ENCODE data around the gene AXL.
A peak's percentile ranks its signal among the peaks of the same experiment; 100 is the strongest.

Gene AXL

DNA sequence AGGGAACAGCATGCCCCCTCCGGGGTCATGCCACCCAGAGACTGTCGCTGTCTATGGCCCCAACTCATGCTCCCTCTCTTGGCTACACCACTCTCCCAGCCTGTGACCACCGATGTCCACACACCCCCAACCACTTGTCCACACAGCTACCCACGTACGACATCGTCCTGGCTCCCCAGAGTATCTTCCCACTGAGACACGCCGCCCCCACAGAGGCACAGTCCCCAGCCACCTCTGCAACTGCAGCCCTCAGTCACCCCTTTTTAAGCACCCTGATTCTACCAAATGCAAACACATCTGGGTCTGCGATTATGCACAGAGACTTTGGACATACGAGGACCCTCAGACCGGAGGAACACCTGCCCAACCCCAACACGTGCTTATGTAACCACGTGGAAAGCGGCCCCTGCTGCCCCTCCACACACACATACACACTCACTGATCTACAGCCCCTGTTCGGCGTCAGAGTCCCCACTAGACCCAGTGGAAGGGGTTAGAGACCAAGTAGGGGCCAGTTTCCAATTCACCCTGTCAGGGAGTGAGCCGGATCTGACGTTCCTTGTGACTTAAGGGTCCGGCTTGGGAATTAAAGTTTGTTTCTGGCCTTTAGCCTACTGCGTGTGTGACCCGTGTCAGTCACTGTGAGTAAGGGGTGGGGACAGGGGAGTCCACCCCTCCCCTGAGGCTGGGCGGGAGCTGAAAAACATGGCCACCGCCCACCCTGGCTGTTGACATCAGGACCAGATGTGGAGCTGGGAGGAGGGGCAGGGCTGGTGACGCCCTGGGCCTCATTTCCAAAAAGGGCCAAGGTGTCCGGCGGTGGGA, 11.9 kb upstream of the AXL start:
- no peaks in the 10 kb centered on the region for H3K27me3 ChIP-seq (ENCODE audit: control insufficient read depth, insufficient read depth, low read length)
- H3K4me1 ChIP-seq (ENCODE audit: control insufficient read depth, insufficient read depth, low read length): no peaks in the 10 kb centered on the region; the same call in 1 of the 2 replicates
- no peak overlapping the region for H3K4me3 ChIP-seq (ENCODE audit: low read length)
- peaks cover 39% of the 10 kb centered on the region for H3K36me3 ChIP-seq (ENCODE audit: control insufficient read depth, insufficient read depth, low read length)
- H3K9me3 ChIP-seq (ENCODE audit: control insufficient read depth, insufficient read depth, low read length): no peaks in the 10 kb centered on the region
- H3K27ac ChIP-seq (ENCODE audit: low read length): no peak overlapping the region
- DNase-seq (ENCODE audit: low read depth, low spot score): no peak
- WGBS (ENCODE audit: insufficient coverage, insufficient read length): no CpG with 5 or more reads among the region's 26 CpGs

DNA sequence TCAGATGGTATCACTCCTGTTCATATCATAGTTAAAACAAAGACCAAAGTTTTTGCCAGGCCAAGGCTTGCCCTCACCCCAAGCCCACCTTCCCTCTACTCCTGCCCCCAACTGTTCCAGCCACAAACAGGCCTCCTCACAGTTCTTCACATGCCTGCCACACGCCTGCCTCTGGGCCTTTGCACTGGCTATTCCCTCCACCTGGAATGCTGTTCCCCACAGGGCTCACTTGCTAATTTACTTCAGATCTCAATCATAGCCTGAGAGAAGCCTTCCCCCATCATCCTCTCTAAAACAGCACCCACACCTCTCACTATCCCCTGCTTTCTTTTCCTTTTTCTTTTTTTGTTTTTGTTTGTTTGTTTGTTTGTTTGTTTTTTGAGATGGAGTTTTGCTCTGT, 4.9 kb upstream of the AXL start:
- Histone ChIP-seq H3K27ac (ENCODE audit: low read length) (no peak overlapping the region), H3K27me3 (ENCODE audit: control insufficient read depth, insufficient read depth, low read length) (no peaks in the 10 kb centered on the region; the same call in 1 of the 2 replicates), H3K36me3 (ENCODE audit: control insufficient read depth, insufficient read depth, low read length) (no peaks in the 10 kb centered on the region), H3K4me3 (ENCODE audit: low read length) (no peak overlapping the region), H3K9me3 (ENCODE audit: control insufficient read depth, insufficient read depth, low read length) (no peaks in the 10 kb centered on the region), H3K4me1 (ENCODE audit: control insufficient read depth, insufficient read depth, low read length) (peaks cover 1% of the 10 kb centered on the region)
- no peak for DNase-seq (ENCODE audit: low read depth, low spot score)
- WGBS (ENCODE audit: insufficient coverage, insufficient read length): no CpG with 5 or more reads among the region's 1 CpG

DNA sequence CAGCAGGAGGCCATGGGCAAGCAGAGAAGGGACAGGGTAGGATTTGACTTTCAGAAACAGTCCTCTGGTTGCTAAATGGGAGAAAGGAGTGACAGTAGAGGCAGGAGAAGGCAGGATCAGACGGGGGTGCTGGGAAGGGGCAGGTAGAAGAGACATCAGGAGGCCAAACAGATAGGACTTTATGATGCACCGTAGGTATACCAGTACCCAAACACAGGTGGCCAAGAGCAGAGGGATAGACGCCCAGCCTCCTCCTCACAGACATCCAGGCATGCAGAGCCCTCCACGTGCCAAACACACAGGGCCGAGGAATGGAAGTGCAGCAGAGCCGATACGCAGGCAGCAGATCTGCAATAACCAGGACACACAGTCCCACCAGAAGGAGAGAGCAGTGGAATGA, 1.3 kb upstream of the AXL start:
- no peak overlapping the region for H3K4me3 ChIP-seq (ENCODE audit: low read length)
- H3K27ac ChIP-seq (ENCODE audit: low read length): no peak overlapping the region
- H3K36me3 ChIP-seq (ENCODE audit: control insufficient read depth, insufficient read depth, low read length): no peaks in the 10 kb centered on the region; the same call in 1 of the 2 replicates
- no CpG with 5 or more reads among the region's 7 CpGs for WGBS (ENCODE audit: insufficient coverage, insufficient read length)
- no peaks in the 10 kb centered on the region; the same call in 1 of the 2 replicates for H3K27me3 ChIP-seq (ENCODE audit: control insufficient read depth, insufficient read depth, low read length)
- peaks cover 6% of the 10 kb centered on the region for H3K4me1 ChIP-seq (ENCODE audit: control insufficient read depth, insufficient read depth, low read length)
- H3K9me3 ChIP-seq (ENCODE audit: control insufficient read depth, insufficient read depth, low read length): no peaks in the 10 kb centered on the region
- no peak for DNase-seq (ENCODE audit: low read depth, low spot score)

DNA sequence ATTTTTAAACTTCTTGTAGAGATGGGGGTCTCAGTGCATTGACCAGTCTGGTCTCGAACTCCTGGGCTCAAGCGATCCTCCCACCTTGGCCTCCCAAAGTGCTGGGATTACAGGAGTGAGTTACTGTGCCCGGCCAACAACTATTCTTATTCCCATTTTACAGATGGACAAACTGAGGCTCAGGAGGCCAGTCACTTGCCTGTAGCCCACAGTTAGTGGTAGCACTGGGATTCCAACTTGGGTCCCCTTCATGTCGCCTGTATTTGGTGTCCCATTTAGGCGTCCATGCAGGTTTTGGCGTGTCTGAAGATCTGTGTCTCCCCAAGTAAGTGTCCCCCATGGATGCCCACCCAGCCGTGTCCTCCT, 791 bp upstream of the AXL start:
- no peak for DNase-seq (ENCODE audit: low read depth, low spot score)
- peaks cover 6% of the 10 kb centered on the region for H3K4me1 ChIP-seq (ENCODE audit: control insufficient read depth, insufficient read depth, low read length)
- WGBS (ENCODE audit: insufficient coverage, insufficient read length): no CpG with 5 or more reads among the region's 7 CpGs
- no peak overlapping the region for H3K27ac ChIP-seq (ENCODE audit: low read length)
- no peak overlapping the region; the same call in 1 of the 2 replicates for H3K4me3 ChIP-seq (ENCODE audit: low read length)
- H3K36me3 ChIP-seq (ENCODE audit: control insufficient read depth, insufficient read depth, low read length): no peaks in the 10 kb centered on the region; the same call in 1 of the 2 replicates
- no peaks in the 10 kb centered on the region for H3K9me3 ChIP-seq (ENCODE audit: control insufficient read depth, insufficient read depth, low read length)
- H3K27me3 ChIP-seq (ENCODE audit: control insufficient read depth, insufficient read depth, low read length): no peaks in the 10 kb centered on the region; the same call in 1 of the 2 replicates

- no CpG with 5 or more reads among the region's 16 CpGs for WGBS (ENCODE audit: insufficient coverage, insufficient read length)
- Histone ChIP-seq H3K4me1 (ENCODE audit: control insufficient read depth, insufficient read depth, low read length) (peaks cover 7% of the 10 kb centered on the region), H3K9me3 (ENCODE audit: control insufficient read depth, insufficient read depth, low read length) (no peaks in the 10 kb centered on the region), H3K4me3 (ENCODE audit: low read length) (peak overlapping the region; percentile 62; the same call in 1 of the 2 replicates), H3K27ac (ENCODE audit: low read length) (no peak overlapping the region), H3K27me3 (ENCODE audit: control insufficient read depth, insufficient read depth, low read length) (no peaks in the 10 kb centered on the region), H3K36me3 (ENCODE audit: control insufficient read depth, insufficient read depth, low read length) (peaks cover 2% of the 10 kb centered on the region; the same call in 1 of the 2 replicates)
- no peak for DNase-seq (ENCODE audit: low read depth, low spot score)
These were observed 1.0 kb downstream of the AXL start for GRCh38 chr19:41219924-41220567.

- DNase-seq (ENCODE audit: low read depth, low spot score): no peak
- WGBS (ENCODE audit: insufficient coverage, insufficient read length): no CpG with 5 or more reads among the region's 9 CpGs
- Histone ChIP-seq H3K4me3 (ENCODE audit: low read length) (no peak overlapping the region), H3K36me3 (ENCODE audit: control insufficient read depth, insufficient read depth, low read length) (peaks cover 2% of the 10 kb centered on the region; the same call in 1 of the 2 replicates), H3K9me3 (ENCODE audit: control insufficient read depth, insufficient read depth, low read length) (no peaks in the 10 kb centered on the region), H3K4me1 (ENCODE audit: control insufficient read depth, insufficient read depth, low read length) (peaks cover 12% of the 10 kb centered on the region), H3K27me3 (ENCODE audit: control insufficient read depth, insufficient read depth, low read length) (no peaks in the 10 kb centered on the region), H3K27ac (ENCODE audit: low read length) (no peak overlapping the region)
These were observed 1.8 kb downstream of the AXL start for GRCh38 chr19:41220811-41221210.

DNA sequence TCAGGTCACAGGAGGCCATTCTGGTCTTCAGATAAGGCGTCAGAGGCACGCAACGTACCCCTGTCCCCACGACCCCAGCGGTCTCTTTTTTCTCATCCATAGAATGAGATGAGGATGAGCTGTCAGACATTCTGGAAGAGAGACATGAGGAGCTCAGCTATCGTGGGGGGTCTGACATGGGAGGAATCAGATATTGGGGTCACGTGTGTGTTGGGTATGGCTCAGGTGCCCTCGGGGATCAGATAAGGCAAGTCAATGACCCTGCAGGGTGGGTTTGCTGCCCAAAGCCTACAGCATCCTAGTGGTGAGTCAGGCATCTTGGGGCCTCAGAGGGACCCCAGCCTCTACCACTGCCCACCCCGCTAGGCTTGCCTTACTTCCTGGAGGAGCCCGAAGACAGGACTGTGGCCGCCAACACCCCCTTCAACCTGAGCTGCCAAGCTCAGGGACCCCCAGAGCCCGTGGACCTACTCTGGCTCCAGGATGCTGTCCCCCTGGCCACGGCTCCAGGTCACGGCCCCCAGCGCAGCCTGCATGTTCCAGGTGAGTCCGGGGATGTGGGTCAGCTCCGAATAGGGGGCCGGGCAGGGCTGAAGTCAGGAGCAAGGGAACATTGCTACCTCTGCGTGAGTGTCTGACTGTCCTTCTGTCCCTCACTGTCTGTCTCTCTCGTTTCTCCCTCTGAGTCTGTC, 2.6 kb downstream of the AXL start:
- Histone ChIP-seq H3K4me1 (ENCODE audit: control insufficient read depth, insufficient read depth, low read length) (peaks cover 11% of the 10 kb centered on the region), H3K27ac (ENCODE audit: low read length) (no peak overlapping the region), H3K27me3 (ENCODE audit: control insufficient read depth, insufficient read depth, low read length) (no peaks in the 10 kb centered on the region), H3K4me3 (ENCODE audit: low read length) (no peak overlapping the region), H3K36me3 (ENCODE audit: control insufficient read depth, insufficient read depth, low read length) (peaks cover 2% of the 10 kb centered on the region; the same call in 1 of the 2 replicates), H3K9me3 (ENCODE audit: control insufficient read depth, insufficient read depth, low read length) (no peaks in the 10 kb centered on the region)
- no CpG with 5 or more reads among the region's 20 CpGs for WGBS (ENCODE audit: insufficient coverage, insufficient read length)
- DNase-seq (ENCODE audit: low read depth, low spot score): no peak

GRCh38 chr19:41222240-41222639, 3.2 kb downstream of the AXL start:
- H3K27me3 ChIP-seq (ENCODE audit: control insufficient read depth, insufficient read depth, low read length): no peaks in the 10 kb centered on the region
- H3K4me3 ChIP-seq (ENCODE audit: low read length): no peak overlapping the region
- peaks cover 11% of the 10 kb centered on the region; the same call in 1 of the 2 replicates for H3K4me1 ChIP-seq (ENCODE audit: control insufficient read depth, insufficient read depth, low read length)
- no CpG with 5 or more reads among the region's 10 CpGs for WGBS (ENCODE audit: insufficient coverage, insufficient read length)
- H3K27ac ChIP-seq (ENCODE audit: low read length): no peak overlapping the region
- H3K9me3 ChIP-seq (ENCODE audit: control insufficient read depth, insufficient read depth, low read length): no peaks in the 10 kb centered on the region
- DNase-seq (ENCODE audit: low read depth, low spot score): no peak
- H3K36me3 ChIP-seq (ENCODE audit: control insufficient read depth, insufficient read depth, low read length): peaks cover 2% of the 10 kb centered on the region; the same call in 1 of the 2 replicates

GRCh38 chr19:41223431-41224234, 4.6 kb downstream of the AXL start:
- Histone ChIP-seq H3K9me3 (ENCODE audit: control insufficient read depth, insufficient read depth, low read length) (no peaks in the 10 kb centered on the region), H3K27ac (ENCODE audit: low read length) (no peak overlapping the region), H3K4me1 (ENCODE audit: control insufficient read depth, insufficient read depth, low read length) (peaks cover 11% of the 10 kb centered on the region; the same call in 1 of the 2 replicates), H3K4me3 (ENCODE audit: low read length) (no peak overlapping the region), H3K27me3 (ENCODE audit: control insufficient read depth, insufficient read depth, low read length) (no peaks in the 10 kb centered on the region), H3K36me3 (ENCODE audit: control insufficient read depth, insufficient read depth, low read length) (peaks cover 2% of the 10 kb centered on the region; the same call in 1 of the 2 replicates)
- no CpG with 5 or more reads among the region's 8 CpGs for WGBS (ENCODE audit: insufficient coverage, insufficient read length)
- no peak for DNase-seq (ENCODE audit: low read depth, low spot score)
